GM21367 (cell line): ENCODE data around the gene FAM107B.
"Not testable (repeated sequence)": the region's sequence is repeated elsewhere in the genome, so short reads cannot be mapped to it uniquely, and the experiment has no call there.

ENCODE experiments used
- ATAC-seq: cut with Tn5 transposase; IDR thresholded peaks from one replicate; pipeline ENCODE4 v1.9.1; 2021; ENCODE audit not compliant: unreplicated experiment

FAM107B gene

DNA sequence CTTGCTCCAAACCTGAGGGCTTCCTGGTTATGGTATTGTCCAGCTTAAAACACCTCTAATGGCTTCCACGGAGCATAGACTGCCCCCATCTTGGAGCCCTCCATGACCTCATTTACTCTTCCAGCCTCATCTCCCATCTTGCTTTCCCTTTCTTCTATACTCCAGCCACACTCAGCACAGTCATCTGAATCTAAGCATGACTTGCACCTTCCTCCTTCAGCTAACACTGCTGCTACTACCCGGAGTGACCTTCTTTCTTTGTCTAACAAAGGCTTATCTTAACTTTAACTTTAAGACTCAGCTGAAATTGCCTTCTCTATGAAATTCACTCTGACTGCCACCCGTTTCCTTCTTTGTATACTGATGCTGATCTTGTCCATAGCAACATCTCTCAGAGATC lies 135.1 kb downstream of the FAM107B start:
- ATAC-seq, result no peak

DNA sequence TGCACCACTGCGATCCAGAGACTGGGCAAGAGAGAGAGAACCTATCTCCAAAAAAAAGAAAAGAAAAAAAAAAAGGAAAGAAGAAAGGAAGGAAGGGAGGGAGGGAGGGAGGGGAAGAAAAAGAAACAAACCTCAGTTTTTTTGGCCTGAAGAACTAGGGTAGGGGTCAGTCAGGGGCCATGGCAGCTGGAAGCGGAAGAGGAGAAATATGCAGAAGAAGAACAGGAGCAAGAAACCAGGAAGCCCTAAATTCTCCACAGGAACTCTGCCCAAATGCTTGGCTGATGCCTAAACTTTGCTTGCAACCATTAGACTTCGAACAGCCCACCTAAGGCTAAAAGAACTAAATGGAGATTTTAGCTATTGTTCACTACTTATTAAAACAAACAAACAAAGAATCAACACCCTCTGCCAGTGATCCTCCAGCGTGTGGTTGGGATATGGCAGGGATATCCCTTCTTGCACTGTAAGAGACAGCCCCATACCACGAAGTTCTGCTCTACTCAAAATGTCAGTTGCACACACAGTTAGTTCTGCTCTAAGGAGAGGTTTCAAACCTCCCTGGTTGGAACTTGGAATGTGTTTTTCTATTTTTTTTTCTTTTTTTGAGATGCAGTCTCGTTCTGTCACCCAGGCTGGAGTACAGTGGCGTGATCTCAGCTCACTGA lies 139.5 kb downstream of the FAM107B start:
- no peak for ATAC-seq

DNA sequence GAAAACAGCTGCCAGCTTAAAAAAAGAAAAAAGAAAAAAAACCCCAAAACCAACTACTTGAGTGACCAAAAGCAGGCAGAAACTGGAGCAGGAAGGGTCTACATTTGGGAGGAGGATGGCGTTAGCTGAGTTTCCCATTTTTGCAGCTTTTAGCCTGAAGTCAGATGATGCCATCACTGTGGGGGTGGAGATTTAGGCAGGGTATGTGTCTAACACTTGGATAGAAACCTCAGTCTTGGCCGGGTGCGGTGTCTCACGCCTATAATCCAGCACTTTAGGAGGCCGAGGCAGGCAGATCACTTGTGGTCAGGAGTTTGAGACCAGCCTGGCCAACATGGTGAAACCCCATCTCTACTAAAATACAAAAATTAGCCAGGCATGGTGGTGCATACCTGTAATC lies 140.1 kb downstream of the FAM107B start:
- not testable (repeated sequence) for ATAC-seq

DNA sequence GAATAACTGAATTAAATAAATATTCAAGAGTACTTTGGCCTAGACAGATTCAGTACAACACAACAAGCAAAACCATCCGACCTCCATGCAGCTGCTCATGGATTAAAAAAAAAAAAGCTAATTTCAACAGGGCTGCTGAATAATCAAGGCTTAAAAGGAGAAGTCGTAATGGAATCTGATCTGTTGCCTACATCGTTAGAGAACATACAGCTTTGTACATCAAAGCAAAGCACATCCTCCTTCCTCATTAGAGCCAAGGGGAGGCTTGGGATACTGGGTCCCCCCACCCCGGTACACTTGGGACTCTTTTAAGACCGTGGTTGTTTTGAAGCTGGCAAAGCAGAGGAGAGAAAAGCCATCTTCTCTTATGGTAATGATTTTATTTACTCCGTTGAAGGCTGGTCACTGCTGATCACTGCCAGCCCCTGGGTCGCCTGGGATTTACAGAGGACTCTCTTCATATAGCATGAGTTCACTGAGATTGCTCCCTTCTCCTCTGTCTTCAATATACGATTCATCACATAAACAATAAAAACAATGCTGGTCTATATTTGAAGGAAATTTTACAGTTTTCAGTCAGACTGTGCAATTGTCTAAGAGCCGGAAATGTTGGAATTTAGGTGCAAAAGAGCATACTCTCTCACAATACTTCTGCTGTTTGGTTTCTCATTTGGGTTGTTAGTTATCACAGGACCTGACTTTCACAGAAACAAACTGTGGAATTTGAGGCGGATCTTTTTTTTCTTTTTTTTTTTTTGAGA lies 148.8 kb downstream of the FAM107B start:
- no peak for ATAC-seq

DNA sequence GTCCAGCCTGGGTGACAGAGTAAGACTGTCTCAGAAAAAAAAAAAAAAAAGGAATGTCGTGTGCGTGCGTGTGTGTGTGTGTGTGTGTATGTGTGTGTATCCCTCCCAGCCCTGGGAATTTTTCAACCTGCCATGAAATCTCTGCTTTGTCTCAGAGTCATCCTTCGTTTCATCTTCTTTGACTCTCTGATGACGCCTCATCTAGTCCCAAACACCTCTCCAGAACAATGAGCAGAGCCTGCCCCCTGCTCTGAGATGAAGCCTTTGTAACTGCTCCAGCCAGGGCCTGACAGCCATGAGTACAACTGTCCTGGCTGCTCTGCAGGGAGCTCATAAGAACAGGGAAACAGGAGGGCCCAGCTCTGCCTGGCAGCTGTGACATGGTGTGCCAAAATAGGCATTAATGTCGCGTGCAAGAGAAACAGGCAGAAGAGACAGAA lies 149.5 kb downstream of the FAM107B start:
- ATAC-seq, result no peak

DNA sequence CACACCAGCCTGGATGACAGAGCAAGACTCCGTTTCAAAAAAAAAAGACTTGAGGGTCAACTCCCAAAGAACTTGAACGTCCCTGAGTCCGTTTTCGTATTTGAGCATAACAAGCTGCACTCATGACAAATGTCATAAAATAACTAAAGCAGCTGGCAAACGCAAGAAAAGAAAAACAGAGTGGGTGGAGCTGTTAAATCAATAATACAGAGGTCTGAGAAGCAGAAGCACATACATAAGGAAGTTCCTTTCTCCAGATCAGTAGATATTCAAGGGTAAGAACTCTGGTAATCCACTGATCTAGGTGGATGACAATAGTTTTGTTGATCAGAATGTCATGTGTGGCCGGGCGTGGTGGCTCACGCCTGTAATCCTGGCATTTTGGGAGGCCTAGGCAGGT lies 150.1 kb downstream of the FAM107B start:
- no peak for ATAC-seq

DNA sequence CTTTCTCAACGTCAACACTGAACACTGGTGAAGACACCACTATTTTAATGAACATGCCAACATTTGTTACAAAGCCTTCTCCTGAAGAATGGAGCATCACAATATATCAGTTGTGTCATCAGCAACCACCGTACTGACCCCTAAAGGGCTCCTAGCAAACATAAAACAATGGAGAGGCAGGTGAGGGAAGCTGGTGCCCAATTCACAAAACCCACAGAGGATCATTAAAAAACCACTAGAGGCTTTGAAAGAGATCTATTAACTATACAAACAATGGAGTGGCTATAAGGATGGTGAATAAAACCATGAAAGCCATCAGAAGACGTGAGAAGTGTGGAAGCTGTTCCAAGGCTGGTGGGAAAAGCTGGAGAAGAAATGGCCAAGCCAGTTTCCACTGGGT lies 150.8 kb downstream of the FAM107B start:
- ATAC-seq, result no peak

DNA sequence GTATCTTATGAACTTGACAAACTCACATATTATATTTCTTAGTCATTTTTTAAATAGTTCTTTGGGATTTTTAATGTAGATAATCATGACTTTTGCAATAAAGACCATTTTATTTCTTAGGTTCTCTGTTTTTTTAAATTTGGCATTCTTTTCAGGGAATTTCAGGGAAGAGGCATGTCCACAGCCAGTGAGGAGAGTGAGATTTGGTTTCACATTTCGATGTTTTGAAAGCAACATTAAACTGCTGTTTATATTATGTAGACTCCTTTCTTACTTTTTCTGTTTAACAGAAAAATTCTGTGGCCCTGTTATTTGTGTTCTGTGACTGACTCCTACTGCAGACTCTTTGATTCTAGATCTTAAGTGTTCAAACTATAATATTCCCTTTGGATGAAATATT lies 153.7 kb downstream of the FAM107B start:
- ATAC-seq, result no peak

DNA sequence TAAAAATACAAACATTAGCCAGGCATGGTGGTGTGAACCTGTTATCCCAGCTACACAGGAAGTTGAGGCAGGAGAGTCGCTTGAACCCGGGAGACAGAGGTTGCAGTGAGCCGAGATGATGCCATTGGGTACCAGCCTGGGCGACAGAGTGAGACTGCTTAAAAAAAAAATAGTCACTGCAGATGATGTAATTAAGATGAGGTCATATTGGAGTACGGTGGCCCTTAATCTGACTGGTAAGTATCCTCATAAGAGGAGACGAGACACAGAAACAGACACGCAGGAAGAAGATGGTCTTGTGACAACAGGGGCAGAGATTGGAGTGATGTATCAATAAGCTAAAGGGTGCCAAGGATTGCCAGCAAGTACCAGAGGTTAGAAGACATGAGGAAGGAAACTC lies 156.0 kb downstream of the FAM107B start:
- ATAC-seq, result no peak

DNA sequence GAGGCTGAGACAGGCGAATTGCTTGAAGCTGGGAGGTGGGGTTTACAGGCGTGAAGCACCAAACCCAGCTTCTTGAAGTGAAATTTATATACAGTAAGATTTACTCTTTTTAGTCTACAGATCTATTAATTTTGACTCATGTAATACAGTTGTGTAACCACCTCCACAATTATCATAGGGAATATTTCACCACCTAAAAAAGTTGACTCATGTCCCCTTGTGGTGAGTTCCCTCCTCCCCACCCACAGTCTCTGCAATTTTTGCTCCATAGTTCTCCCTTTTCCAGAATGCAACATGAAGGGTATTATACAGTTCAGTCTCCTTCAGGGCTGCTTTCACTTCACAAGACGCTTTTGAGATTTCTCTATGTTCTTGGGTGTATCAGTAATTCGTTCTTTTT lies 156.8 kb downstream of the FAM107B start:
- no peak for ATAC-seq

DNA sequence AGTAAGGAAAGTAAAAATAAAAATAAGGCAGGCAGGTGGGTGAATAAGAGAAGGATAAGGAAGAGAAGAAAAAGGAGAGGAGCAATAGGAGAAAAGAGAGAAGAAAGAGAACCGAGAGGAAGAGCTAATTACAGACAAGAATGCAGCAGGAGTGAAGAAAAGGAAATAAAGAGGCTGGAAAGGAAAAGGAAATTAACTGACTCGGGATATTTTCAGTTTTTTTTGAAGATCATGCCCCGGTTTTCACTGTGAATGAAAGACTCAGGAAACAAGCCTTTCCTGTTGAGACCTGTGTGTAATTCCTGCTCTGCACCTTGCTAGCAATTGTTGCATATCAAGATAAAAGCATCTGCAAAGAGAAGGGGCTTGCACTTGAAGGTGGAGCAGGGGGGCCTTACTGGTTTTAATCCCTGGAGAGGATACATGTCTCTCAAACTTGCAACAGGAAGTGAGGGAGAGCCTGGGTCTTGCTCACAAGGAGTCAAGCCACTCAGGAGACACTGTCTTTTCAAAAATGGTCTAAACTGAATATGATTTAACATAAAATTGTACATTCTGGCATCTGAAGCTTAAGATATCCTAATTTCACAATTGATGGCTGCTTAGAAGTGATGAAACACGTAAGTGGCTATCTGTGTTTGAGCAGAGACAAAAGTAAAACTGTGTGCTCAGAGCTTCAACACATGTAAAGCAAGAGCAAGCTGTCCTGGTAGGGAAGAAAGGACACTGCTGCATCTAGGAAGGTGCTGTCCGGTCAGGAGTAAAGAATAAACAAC lies 157.6 kb downstream of the FAM107B start:
- no peak for ATAC-seq

DNA sequence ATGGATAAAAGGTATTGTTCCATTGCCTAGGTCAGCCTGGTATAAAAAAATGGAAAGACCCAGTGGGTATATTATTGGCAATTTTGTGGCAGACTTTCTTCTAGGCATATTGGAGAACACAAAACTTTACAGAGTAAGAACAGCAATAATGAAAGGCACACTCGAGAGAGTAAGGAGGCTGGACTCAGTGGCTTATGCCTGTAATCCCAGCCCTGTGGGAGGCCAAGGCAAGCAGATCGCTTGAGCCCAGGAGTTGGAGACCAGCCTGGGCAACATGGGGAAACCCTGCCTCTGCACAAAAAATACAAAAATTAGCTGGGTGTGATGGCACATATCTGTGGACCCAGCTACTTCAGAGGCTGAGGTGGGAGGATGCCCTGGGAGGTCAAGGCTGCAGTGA lies 158.2 kb downstream of the FAM107B start:
- ATAC-seq, result no peak

DNA sequence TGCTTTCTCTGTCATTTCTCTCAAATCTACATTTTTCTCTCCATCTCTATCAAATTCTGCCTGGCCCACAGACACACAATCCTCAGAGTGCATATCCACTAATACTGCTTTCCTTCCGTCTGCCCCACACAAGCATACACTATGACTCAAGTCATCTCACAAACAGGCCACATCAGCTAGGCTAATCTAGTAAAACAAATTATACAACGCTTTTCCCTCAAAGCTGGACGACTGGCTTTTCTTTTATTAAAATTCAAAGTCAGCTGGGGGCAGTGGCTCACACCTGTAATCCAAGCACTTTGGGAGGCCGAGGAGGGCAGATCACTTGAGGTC lies 161.1 kb downstream of the FAM107B start:
- no peak for ATAC-seq

DNA sequence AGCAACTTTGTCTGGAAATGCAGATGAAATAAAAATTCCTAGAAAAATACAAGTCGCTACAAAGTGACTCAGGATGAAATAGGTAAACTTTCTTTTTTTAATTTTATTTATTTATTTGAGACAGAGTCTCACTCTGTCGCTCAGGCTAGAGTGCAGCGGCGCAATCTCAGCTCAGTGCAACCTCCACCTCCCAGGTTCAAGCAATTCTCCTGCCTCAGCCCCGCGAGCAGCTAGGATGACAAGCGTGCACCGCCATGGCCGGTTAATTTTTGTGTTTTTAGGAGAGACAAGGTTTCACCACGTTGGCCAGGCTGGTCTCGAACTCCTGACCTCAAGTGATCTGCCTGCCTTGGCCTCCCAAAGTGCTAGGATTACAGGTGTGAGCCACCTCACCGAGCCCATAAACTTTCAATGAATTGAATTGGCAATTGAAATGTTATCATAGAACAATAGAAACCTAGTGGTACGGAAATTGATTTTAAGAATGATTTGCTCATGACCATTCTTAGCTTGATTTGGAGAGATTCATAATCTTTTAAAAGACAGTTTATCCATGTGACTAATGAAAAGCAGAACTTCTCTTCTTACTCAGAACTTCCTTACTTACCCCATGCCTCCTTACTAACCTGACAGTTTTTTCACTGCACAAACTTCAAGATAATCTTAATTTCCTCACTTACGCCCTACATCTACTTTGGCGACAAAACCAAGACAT lies 161.7 kb downstream of the FAM107B start:
- ATAC-seq, result no peak

DNA sequence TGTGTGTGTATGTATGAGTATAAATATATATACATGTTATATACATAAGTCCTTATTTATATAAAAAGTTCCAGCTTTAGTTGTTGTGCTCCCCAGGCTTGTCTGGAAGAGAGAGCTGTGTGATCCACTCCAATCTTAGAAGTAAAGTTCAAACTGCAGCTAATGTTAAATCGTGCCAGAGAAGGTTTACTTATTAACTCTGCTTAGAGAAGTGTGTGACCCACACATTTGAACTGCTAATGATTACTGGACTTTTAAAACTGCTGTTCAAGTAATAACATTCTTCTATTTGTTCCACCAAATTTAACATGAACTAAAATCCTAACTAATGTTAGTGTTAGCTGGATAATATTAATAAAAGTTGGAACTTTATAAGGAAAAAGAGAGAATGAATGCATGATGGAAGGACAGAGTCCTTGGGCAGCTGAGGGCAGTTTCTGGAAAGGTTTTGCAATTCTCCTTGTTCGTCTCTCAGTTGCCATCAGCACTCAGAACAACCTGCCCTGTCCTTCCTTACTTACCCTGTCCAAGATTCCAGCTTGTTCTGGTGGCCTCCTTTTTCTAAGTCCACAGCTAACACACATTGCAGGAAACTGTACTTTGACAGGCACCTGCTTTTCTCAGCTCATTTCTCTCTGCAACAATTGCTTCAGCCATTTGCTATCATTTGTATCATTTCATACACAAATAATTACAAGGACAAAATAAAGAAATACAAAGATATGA lies 162.6 kb downstream of the FAM107B start:
- no peak for ATAC-seq

DNA sequence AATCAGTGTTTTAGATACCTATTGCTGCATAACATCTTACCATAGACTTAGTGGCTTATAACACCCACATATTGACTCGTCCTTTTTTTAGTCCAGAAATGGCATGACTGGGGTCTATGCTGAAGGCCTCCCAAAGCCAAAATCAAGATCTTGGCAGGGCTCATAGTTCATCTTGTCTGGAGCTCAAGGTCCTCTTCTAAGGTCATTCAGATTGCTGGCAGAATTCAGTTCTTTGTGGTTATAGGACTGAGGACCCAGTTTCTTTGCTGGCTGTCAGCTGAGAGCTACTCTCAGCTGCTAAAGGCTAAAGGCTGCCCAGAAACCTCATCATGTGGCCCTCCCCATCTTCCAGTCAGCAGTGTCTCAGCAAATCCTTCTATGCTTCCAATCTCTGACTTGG lies 165.5 kb downstream of the FAM107B start:
- no peak for ATAC-seq

DNA sequence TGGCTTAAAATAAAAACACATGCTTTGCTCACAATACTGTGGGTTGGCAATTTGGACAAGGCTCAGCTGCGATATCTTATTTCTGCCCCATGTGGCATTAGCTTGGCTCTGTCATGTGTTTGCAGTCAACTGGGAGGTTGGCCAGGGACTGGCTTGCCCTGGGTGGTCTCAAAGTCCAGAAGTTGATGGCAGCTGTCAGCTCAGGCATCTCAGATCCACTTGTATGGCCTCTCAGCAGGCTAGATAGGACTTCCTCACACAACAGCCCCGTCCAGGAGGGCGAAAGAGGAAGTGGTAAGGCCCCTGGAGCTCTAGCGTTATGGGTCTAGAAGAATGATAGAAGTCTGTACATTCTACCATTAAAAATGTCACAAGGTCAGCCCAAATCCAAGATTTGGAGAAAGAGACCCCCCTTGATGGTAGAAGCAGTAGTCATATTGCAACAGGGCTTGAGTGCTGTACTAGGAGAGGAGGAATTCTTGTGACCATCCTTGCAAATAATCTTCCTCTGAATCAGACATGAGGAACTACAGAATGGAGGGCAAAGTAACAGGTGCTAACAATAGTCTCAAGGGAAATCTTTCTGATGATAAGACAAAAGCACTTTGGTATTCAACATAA lies 166.2 kb downstream of the FAM107B start:
- peak; percentile 44 for ATAC-seq

DNA sequence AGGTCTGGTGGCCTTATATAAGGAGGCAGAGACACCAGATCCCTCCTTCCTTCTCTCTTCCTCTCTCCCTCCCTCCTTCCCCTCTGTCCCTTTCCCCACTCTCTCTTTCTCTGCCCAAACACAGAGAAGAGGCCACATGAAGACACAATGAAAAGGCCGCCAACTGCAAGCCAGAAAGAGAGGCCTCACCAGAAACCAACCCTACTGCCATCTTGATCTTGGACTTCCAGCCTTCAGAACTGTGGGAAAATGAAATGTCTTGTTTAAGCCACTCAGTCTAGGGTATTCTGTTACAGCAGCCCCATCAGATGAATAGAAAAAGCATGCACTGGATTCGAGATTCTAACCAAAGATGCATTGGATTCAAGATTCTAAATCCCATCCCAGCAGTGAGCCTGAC lies 168.1 kb downstream of the FAM107B start:
- no peak for ATAC-seq

DNA sequence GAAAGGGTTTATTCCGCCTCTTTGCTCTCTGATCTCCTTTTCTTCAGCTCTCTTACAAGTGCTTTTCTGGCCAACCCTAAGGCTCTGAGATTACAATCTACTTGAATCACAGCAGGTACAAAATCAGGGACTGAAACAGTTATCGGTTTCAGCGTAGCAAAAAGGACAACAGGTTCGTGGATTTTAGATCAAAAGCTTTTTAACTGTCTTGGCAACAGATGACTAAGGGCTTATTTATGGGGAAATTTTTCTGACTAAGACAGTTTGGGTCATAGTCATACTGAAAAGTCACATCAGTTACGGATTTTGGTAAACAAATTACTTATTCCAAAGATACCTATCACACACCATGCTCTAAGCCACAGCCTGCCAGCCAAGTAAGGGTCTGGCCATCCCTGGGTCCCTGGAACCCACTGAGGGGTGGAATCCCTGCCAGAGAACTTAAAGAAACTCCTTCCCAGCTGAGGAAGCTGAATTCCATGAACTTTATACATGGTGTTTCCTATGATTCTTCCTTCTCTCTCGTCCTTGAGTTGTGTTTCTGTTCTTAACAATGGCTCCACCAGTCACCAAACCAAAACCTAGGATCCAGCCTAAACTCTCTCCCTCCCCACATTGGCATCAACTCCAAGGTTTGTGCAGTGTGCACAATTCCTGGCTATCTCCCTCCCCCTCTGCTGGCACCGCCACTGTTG lies 169.3 kb downstream of the FAM107B start:
- peak; percentile 31 for ATAC-seq
